Liver (tissue), 9 donors: ENCODE measurements around the gene SUCO. TPM values are rescaled to one million over a fixed set of nuclear protein-coding genes. Genes with fewer than 3 reads are reported as not detected.

Experiments used
- DNase-seq: peaks from one replicate; pipeline ENCODE4 v3.0.0-alpha.2; 2017; ENCODE audit warnings: low spot score
- H3K27ac ChIP-seq, 2 donors: one replicate each; pipeline ENCODE4 v1.7.0; 2013; ENCODE audit warnings: inconsistent platforms in 2 of 2, low read length in 2 of 2, control low read depth in 1 of 2, low read depth in 1 of 2, mild to moderate bottlenecking in 1 of 2
- H3K27me3 ChIP-seq, 4 donors: one replicate each; pipeline versions ENCODE4 v1.6.1 to v1.7.0; 2013; ENCODE audit warnings: low read length in 3 of 4, inconsistent platforms in 1 of 4, mild to moderate bottlenecking in 1 of 4, moderate library complexity in 1 of 4; ENCODE audit not compliant: control insufficient read depth in 4 of 4, insufficient read depth in 4 of 4
- H3K36me3 ChIP-seq, 4 donors: one replicate each; pipeline versions ENCODE4 v1.6.1 to v1.7.0; 2013; ENCODE audit warnings: low read length in 3 of 4, mild to moderate bottlenecking in 3 of 4, low read depth in 1 of 4, moderate library complexity in 1 of 4; ENCODE audit not compliant: control insufficient read depth in 4 of 4, insufficient read depth in 3 of 4
- H3K4me1 ChIP-seq, 4 donors: one replicate each; pipeline versions ENCODE4 v1.6.1 to v1.7.0; 2013; ENCODE audit warnings: low read length in 3 of 4, mild to moderate bottlenecking in 3 of 4, moderate library complexity in 1 of 4; ENCODE audit not compliant: control insufficient read depth in 4 of 4, insufficient read depth in 4 of 4
- H3K4me3 ChIP-seq, 3 donors: one replicate each; pipeline versions ENCODE4 v1.6.1 to v1.7.0; 2013; ENCODE audit warnings: low read length in 3 of 3, control low read depth in 1 of 3, low read depth in 1 of 3, mild to moderate bottlenecking in 1 of 3
- H3K9ac ChIP-seq, 2 donors: one replicate each; pipeline ENCODE4 v1.7.0; 2013; ENCODE audit warnings: low read length in 2 of 2, mild to moderate bottlenecking in 2 of 2, moderate library complexity in 2 of 2, control low read depth in 1 of 2, low read depth in 1 of 2
- H3K9me3 ChIP-seq, 4 donors: one replicate each; pipeline versions ENCODE4 v1.6.1 to v1.7.0; 2013; ENCODE audit warnings: low read length in 3 of 4; ENCODE audit not compliant: control insufficient read depth in 4 of 4
- ATF3 ChIP-seq: IDR thresholded peaks from 2 replicates; pipeline ENCODE4 v1.6.1; 2016; ENCODE audit warnings: antibody characterized with exemption
- CTCF ChIP-seq: fragments of 150-350 bp; IDR thresholded peaks from 2 replicates; pipeline ENCODE4 v1.5.1; 2017; ENCODE audit warnings: improper control_type of control experiment, low read depth, low read length; ENCODE audit not compliant: missing input control
- EGR1 ChIP-seq, 2 donors: IDR thresholded peaks; 2 replicates each; pipeline ENCODE4 v1.6.1; 2016 to 2018; ENCODE audit warnings: antibody characterized with exemption in 2 of 2, low read depth in 2 of 2
- FOXA1 ChIP-seq: IDR thresholded peaks from 2 replicates; pipeline ENCODE4 v1.6.1; 2016; ENCODE audit warnings: antibody characterized with exemption
- FOXA2 ChIP-seq: IDR thresholded peaks from 2 replicates; pipeline ENCODE4 v1.6.1; 2016; ENCODE audit warnings: antibody characterized with exemption
- GABPA ChIP-seq, 2 donors: IDR thresholded peaks in 1 of 2; conservative IDR thresholded peaks in 1 of 2; 2 replicates each; pipeline ENCODE4 v1.6.1; 2016; ENCODE audit warnings: antibody characterized with exemption in 2 of 2, mild to moderate bottlenecking in 1 of 2, moderate library complexity in 1 of 2
- HNF4A ChIP-seq, 2 donors: conservative IDR thresholded peaks; 2 replicates each; pipeline ENCODE4 v1.6.1; 2016; ENCODE audit warnings: antibody characterized with exemption in 2 of 2, mild to moderate bottlenecking in 2 of 2
- HNF4G ChIP-seq: IDR thresholded peaks from 2 replicates; pipeline ENCODE4 v1.6.1; 2016; ENCODE audit warnings: antibody characterized with exemption
- JUND ChIP-seq, 2 donors: IDR thresholded peaks; 2 replicates each; pipeline ENCODE4 v1.6.1; 2016; ENCODE audit warnings: antibody characterized with exemption in 2 of 2
- NR2F2 ChIP-seq: IDR thresholded peaks from 2 replicates; pipeline ENCODE4 v1.6.1; 2016; ENCODE audit warnings: antibody characterized with exemption
- RAD21 ChIP-seq, 2 donors: IDR thresholded peaks; 2 replicates each; pipeline ENCODE4 v1.6.1; 2016; ENCODE audit warnings: antibody characterized with exemption in 2 of 2, mild to moderate bottlenecking in 2 of 2
- RXRA ChIP-seq, 2 donors: IDR thresholded peaks; 2 replicates each; pipeline ENCODE4 v1.6.1; 2017 to 2018; ENCODE audit warnings: antibody characterized with exemption in 2 of 2, mild to moderate bottlenecking in 1 of 2
- SP1 ChIP-seq: IDR thresholded peaks from 2 replicates; pipeline ENCODE4 v1.6.1; 2018; ENCODE audit warnings: antibody characterized with exemption, mild to moderate bottlenecking
- TAF1 ChIP-seq: conservative IDR thresholded peaks from 2 replicates; pipeline ENCODE4 v1.6.1; 2016; ENCODE audit warnings: antibody characterized with exemption, mild to moderate bottlenecking
- YY1 ChIP-seq: IDR thresholded peaks from 2 replicates; pipeline ENCODE4 v1.6.1; 2016; ENCODE audit warnings: antibody characterized with exemption, mild to moderate bottlenecking
- ZBTB33 ChIP-seq: IDR thresholded peaks from 2 replicates; pipeline ENCODE4 v1.6.1; 2016; ENCODE audit warnings: antibody characterized with exemption
- WGBS: extraction: QIAGEN DNeasy Blood & Tissue Kit; methylation state at CpG from one replicate; pipeline ENCODE4 v1.1.7; 2013; 5-methylcytosine and 5-hydroxymethylcytosine counted together
- polyA plus RNA-seq, 2 donors: library from polyadenylated mRNA; stranded (reverse) in 1 of 2; unstranded in 1 of 2; fragments of 200-250 nt in 1 of 2; fragments of >200 nt in 1 of 2; fragmentation: Nextera tagmentation in 1 of 2; extraction: Ambion mirVana in 1 of 2; gene quantifications; one replicate each; pipeline versions ENCODE4 v1.2.1 to v1.2.3, GENCODE V29; 2013 to 2015
- total RNA-seq, 2 donors: library from RNA; depleted of rRNA; stranded (reverse); fragments of >200 nt; gene quantifications; one replicate each; pipeline ENCODE4 v1.2.3, GENCODE V29; 2014
- TF ChIP-seq, protein P1 (sequence below): IDR thresholded peaks from 2 replicates; pipeline ENCODE4 v1.6.1; 2016; ENCODE audit warnings: antibody characterized with exemption, mild to moderate bottlenecking
- TF ChIP-seq, protein P2 (sequence below): IDR thresholded peaks from 2 replicates; pipeline ENCODE4 v1.6.1; 2016; ENCODE audit warnings: antibody characterized with exemption
- donor health status: healthy.
- donor health status: healthy.
- donor health status: healthy.
- donor health status: healthy.
- donor health status: healthy.

SUCO gene
- total and polyA plus RNA-seq, 4 donors: 2.8 to 38.1 (median 8.5) TPM

GRCh38 chr1:172581779-172582178 is 48.8 kb downstream of the SUCO start:
- H3K4me3 ChIP-seq: no peak overlapping the region
- no peaks in the 10 kb centered on the region for H3K27me3 ChIP-seq
- H3K4me1 ChIP-seq: no peaks in the 10 kb centered on the region
- peaks cover 0 to 11% (median 4%) of the 10 kb centered on the region in 4 donors for H3K36me3 ChIP-seq
- no peak overlapping the region for H3K27ac ChIP-seq
- 85% methylated on average over 1 of the region's 1 CpG for WGBS
- no peak for TF ChIP-seq TAF1
- no peak for TF ChIP-seq HNF4A (conservative IDR thresholded peaks at IDR 0.05)
- no peak for TF ChIP-seq ATF3
- TF ChIP-seq GABPA (IDR thresholded peaks at IDR 0.05 in 1 of 2, conservative IDR thresholded peaks at IDR 0.05 in 1 of 2): no peak
- TF ChIP-seq RXRA (IDR thresholded peaks at IDR 0.05): no peak
- TF ChIP-seq JUND (IDR thresholded peaks at IDR 0.05): no peak
- no peak for TF ChIP-seq FOXA1
- no peak for TF ChIP-seq RAD21 (IDR thresholded peaks at IDR 0.05)
- no peak for TF ChIP-seq EGR1 (IDR thresholded peaks at IDR 0.05; ENCODE audit: low read depth in 2 of 2)
- TF ChIP-seq HNF4G: no peak
- no peak for TF ChIP-seq CTCF
- no peak for TF ChIP-seq FOXA2
- TF ChIP-seq ZBTB33: no peak
- TF ChIP-seq, protein P1, sequence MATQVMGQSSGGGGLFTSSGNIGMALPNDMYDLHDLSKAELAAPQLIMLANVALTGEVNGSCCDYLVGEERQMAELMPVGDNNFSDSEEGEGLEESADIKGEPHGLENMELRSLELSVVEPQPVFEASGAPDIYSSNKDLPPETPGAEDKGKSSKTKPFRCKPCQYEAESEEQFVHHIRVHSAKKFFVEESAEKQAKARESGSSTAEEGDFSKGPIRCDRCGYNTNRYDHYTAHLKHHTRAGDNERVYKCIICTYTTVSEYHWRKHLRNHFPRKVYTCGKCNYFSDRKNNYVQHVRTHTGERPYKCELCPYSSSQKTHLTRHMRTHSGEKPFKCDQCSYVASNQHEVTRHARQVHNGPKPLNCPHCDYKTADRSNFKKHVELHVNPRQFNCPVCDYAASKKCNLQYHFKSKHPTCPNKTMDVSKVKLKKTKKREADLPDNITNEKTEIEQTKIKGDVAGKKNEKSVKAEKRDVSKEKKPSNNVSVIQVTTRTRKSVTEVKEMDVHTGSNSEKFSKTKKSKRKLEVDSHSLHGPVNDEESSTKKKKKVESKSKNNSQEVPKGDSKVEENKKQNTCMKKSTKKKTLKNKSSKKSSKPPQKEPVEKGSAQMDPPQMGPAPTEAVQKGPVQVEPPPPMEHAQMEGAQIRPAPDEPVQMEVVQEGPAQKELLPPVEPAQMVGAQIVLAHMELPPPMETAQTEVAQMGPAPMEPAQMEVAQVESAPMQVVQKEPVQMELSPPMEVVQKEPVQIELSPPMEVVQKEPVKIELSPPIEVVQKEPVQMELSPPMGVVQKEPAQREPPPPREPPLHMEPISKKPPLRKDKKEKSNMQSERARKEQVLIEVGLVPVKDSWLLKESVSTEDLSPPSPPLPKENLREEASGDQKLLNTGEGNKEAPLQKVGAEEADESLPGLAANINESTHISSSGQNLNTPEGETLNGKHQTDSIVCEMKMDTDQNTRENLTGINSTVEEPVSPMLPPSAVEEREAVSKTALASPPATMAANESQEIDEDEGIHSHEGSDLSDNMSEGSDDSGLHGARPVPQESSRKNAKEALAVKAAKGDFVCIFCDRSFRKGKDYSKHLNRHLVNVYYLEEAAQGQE: no peak
- no peak for TF ChIP-seq NR2F2
- no peak for TF ChIP-seq SP1
- TF ChIP-seq, protein P2, sequence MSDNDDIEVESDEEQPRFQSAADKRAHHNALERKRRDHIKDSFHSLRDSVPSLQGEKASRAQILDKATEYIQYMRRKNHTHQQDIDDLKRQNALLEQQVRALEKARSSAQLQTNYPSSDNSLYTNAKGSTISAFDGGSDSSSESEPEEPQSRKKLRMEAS: no peak
- H3K9me3 ChIP-seq: no peaks in the 10 kb centered on the region
- DNase-seq: no peak
- no peak overlapping the region for H3K9ac ChIP-seq

DNA sequence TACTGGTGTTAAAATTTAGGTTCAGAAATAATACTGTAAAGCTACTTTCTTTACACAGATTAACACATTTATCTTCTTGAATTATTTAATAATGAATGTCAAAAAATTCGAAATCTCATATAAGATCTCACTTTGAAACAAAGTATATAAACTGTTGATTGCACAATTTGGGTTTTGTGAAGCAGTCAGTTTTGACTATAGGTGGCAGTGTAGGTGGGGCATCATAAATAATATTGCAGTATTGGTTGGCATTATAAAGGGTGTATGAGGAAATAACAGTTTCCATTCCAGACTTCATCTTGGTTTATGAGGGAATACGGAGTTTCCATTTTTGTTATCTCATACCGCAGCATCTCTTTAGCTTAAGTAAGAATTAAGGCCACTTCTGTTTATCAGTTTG is 49.9 kb downstream of the SUCO start:
- Histone ChIP-seq H3K36me3 (peaks cover 0 to 11% (median 4%) of the 10 kb centered on the region in 4 donors), H3K27ac (no peak overlapping the region), H3K4me1 (no peaks in the 10 kb centered on the region), H3K9ac (no peak overlapping the region), H3K27me3 (no peaks in the 10 kb centered on the region), H3K4me3 (no peak overlapping the region), H3K9me3 (no peaks in the 10 kb centered on the region)
- no peak for DNase-seq
- WGBS: 95% methylated on average over 3 of the region's 3 CpGs
- TF ChIP-seq NR2F2: no peak
- no peak for TF ChIP-seq YY1
- TF ChIP-seq FOXA2: no peak
- TF ChIP-seq, protein P2: no peak
- no peak for TF ChIP-seq HNF4G
- no peak for TF ChIP-seq HNF4A (conservative IDR thresholded peaks at IDR 0.05)
- no peak for TF ChIP-seq RXRA (IDR thresholded peaks at IDR 0.05)
